ENCODE measurements around the gene RHO.

GRCh38 chr3:129574206-129574605 lies 45.8 kb downstream of the RHO start:
- TF ChIP-seq CTCF (conservative IDR thresholded peaks at IDR 0.05; ENCODE audit: low read length): no peak
- no peak for TF ChIP-seq EZH2phosphoT487 (IDR thresholded peaks at IDR 0.05; ENCODE audit: borderline replicate concordance)
